G401 (cell line): ENCODE results near the gene BRWD1. TPM values are rescaled to one million over a fixed set of nuclear protein-coding genes. Genes with fewer than 3 reads are reported as not detected.

ENCODE experiments used
- DNase-seq: peaks from one replicate; pipeline ENCODE4 v3.0.0-alpha.2; 2015; ENCODE audit warnings: low spot score
- in situ Hi-C: cut with HindIII; loops from 2 replicates; pipeline ENCODE4 v1.10.0; 2016; ENCODE audit warnings: low sequenced_read_pairs, mixed read lengths
- total RNA-seq: library from RNA; depleted of rRNA; stranded (reverse); fragments of >200 nt; shearing (Covaris generic); gene quantifications from 2 replicates; pipeline ENCODE4 v1.2.3, GENCODE V29; 2014

Gene BRWD1
- total RNA-seq, 1 experiment from 2014 or later, result 30.2 TPM

DNA sequence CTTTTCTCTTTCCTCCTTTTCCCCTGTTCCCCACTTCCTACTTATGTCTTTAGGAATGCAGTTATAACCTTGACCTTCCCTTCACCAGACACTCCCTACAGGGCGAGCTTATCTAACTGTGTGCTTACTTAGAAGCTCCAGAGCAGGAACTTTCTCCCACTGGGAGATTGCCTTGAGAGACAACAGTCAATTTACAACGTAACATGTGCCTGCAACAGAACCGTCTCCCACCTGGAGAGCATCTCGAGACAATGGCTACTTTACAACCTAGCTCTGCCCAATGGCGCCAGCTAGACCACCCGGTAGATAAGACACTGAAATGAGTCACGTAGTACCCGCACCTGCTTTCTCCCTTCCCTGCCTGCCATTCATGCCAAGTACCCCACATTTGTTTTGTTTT is 18.7 kb upstream of the BRWD1 start:
- DNase-seq, result no peak
- in situ Hi-C loops, result no loop called here

DNA sequence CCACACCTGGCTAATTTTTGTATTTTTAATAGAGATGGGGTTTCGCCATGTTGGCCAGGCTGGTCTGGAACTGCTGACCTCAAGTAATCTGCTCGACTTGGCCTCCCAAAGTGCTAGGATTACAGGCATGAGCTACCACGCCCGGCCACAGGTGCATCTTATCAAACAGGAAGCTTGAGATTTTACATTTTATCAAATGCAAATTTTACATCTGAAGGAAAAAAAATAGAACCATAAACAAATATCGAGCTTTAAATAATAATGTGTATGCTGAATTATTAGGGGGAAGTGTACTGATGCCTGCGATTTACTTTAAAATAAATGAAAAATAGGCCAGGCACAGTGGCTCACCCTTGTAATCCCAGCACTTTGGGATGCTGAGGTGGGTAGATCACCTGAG is 16.6 kb upstream of the BRWD1 start:
- in situ Hi-C loops, result no loop called here
- no peak for DNase-seq

DNA sequence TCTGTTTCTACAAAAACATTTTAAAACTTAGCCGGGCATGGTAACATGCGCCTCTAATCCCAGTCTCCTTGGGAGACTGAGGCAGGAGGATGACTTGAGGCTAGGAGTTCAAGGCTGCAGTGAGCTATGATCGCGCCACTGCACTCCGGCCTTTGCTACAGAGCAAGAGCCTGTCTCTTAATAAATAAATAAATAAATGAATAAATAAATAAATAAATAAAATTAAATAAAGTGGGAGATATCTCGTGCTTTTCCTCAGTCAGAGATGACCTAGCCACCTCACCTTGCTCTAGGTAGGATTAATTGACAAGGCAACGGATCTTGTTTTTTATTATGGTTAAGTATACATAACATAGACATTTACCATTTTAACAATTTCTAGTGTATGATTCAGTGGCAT is 14.3 kb upstream of the BRWD1 start:
- DNase-seq, result no peak
- in situ Hi-C loops, result no loop called here

DNA sequence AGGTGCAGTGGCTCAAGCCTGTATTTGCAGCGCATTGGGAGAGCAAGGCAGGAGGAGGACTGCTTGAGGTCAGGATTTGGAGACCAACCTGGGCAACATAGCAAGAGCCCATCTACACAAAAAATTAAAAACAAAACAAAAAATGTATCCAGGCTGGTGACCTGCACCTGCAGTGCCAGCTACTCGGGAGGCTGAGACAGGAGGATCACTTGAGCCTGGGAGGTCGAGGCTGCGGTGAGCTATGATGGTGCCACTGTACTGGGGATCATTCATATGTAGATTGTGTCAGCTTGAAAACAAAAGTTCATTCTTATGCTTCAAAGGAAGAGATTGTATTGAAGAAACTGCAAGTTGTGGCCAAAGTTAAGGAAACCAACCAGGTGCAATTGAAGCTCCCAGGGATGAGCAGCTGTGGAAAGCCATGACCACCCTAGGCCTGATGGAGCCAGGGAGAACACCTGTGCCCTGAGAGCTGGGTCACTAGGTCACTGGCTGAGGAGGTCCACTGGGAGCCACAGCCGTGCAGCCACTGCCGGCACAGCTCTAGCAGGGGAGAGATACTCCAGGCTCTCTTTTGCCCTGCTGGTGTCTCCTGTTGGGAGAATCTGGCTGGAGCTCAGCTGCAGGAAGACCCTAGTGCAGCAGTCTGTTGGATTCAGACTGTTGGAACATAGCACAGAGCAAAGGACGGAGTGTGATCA is 13.3 kb upstream of the BRWD1 start:
- no peak for DNase-seq
- in situ Hi-C loops, result no loop called here

DNA sequence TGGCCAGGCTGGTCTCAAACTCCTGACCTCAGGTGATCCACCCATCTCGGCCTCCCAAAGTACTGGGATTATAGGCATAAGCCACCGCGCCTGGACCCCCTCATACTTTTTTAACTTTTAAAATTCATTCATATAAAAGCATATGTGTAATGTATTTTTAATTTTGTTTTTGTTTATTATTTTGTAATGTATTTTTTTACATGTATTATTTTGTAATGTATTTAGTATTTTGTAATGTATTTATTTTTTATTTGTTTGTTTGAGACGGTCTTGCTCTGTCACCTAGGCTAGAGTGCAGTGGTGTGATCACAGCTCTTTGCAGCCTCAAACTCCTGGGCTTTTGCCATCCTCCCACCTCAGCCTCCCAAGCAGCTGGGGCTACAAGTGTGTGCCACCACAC is 12.0 kb upstream of the BRWD1 start:
- in situ Hi-C loops, result no loop called here
- no peak for DNase-seq

DNA sequence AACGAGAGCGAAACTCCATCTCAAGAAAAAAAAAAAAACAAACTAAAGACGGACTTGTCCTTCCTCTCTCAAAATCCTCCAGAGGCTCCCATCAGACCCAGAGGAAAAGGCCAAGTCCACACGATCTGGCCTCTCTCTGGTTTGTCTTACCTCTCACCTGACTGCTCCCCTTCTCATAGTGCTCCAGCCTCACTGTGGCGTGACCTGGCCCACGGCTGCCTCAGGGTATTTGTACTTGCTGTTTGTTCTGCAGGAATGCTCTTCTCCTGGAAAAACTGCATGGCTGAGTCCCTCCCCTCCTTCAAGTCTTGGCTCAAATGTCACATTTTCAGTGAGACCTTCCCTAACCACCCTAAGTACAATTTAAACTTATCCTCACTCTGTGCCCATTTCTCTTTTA is 8.0 kb upstream of the BRWD1 start:
- in situ Hi-C loops, result no loop called here
- no peak for DNase-seq

DNA sequence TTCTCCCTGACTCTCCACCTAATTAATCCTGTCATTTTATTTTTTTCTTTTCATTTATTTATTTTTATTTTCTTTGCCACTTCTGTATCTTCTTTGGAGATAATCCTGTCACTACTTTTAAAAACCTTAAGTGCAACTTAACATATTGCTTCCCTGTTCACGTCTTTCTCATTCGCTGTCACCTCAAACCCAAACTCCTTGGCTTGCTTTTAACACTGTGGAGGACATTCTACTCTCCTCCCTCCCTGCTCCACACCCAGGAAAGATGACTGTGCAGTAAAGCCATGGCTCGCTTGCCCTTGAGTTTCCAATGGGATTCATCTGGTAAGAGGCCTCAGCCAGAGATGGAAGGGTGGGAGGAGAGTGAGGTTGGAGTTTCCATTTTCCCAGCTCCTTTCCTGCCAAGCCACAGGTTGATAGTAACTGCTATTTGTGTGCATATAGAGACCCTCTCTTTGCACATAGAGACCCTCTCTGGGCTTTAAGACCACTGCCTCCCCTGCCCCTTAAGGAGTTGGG is 6.4 kb upstream of the BRWD1 start:
- no peak for DNase-seq
- in situ Hi-C loops, result no loop called here

DNA sequence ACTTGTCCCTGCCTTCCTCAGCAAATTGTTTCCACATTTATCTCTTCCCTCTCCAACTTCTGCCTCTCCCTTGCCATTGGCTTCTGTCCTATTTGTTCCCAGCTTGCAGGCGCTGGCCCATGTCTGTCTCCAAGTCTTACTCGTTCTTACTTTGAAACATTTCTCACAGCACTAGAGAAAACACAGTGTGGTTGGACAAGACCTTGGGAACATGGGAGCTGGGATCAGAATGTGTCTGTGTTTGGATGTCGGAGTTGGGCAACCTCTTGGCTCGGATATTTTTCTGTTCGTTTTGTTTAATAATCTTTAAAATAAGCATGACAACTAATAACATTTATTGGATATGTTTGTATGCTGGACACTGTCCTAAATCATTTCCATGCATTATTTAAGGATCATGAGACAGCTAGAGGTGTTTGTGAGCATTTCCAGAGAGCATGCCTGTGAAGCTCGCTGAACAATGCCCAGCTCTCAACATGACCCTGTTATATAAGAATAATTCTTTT is 5.9 kb upstream of the BRWD1 start:
- in situ Hi-C loops, result no loop called here
- DNase-seq, result no peak

DNA sequence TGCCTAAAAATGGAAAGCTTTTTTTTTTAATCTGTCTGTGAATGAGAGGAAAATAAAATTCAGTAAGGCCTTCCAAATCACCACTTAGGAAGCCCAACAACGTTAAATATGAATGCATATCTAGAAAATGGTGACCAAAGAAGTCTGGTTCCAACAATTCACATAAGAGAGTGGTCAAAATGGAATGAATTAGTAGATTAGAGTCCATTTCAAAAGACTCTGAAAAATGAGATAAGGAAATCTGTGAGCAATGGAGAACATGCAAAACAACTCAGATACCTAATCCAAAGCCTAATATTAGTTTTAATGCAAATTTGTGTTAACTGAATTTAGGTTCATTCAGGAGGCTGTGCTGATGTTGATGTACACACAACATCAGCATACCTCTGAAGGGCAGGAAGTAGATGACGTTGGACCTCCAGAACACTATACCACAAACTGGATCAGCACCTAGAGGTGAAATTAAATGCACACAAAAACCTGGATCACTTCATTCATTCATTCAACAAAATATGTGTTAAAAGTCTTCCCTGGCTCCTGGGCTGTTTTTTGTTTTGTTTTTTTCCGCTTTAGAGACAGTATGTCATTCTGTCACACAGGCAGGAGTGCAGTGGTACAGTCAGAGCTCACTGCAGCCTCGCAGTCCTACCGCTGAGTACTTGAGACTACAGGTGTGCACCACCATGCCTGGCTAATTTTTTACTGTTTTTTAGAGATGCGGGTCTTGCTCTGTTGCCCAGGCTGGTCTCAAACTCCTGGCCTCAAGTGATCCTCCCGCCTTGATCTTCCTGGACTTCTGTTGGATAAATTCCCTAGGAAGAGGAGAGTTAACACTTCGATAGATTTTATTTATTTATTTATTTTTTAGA is 4.9 kb upstream of the BRWD1 start:
- in situ Hi-C loops, result no loop called here
- DNase-seq, result no peak

DNA sequence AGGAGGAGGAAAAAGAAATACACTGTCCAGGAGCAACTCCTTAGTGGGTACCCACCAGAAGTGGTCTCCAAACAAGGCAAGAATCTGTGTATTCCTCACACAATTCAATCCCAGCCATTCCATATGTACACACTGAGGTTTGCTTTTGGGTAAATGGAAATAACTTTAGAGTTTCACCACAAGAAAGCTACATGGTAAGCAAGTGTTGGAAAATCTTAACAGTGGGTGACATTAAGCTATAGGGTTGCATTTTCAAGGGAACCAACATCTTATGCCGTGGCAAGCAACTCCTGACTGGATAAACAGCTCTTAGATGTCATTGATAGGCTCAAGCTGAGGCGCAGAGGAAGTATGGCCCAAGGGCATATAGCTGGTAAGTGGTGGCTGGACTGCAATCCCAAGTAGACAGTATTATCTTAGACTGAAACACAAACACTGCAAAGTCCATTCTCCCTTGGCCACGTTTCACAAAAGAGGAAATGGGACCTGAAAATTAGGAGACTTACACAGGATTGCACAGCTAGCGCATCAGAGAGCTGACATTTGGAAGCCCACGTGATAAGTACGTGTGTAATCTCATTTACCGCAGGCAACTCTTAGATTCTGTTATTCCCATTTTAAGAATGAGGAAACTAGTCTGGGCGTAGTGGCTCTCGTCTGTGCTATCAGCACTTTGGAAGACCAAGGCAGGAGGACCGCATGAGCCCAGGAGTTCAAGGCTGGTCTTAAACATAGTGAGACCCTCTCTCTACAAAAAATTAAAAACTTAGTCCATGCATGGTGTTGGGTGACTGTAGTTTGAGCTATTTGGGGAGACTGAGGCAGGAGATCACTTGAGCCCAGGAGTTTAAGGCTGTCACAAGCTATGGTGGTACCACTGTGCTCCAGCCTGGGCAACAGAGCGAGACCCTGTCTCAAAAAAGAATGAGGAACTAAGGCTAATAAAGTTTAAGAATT is 4.0 kb upstream of the BRWD1 start:
- DNase-seq, result no peak
- in situ Hi-C loops, result no loop called here

DNA sequence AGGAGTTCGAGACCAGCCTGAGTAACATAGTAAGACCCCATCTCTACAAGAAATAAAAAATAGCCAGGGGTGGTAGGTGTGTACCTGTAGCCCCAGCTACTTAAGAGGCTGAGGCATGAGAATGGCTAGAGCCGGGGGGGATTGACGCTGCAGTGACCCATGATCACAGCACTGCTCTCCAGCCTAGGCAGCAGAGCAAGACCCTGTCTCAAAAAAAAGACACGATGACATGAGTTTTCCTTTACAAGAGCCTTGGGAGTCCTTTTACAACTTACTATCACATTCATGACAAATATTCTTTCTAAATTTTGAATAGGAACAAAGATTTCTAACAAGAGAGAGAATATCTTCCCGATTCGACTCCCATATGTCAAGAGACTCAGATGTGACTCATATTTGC is 3.3 kb upstream of the BRWD1 start:
- DNase-seq, result no peak
- in situ Hi-C loops, result no loop called here

DNA sequence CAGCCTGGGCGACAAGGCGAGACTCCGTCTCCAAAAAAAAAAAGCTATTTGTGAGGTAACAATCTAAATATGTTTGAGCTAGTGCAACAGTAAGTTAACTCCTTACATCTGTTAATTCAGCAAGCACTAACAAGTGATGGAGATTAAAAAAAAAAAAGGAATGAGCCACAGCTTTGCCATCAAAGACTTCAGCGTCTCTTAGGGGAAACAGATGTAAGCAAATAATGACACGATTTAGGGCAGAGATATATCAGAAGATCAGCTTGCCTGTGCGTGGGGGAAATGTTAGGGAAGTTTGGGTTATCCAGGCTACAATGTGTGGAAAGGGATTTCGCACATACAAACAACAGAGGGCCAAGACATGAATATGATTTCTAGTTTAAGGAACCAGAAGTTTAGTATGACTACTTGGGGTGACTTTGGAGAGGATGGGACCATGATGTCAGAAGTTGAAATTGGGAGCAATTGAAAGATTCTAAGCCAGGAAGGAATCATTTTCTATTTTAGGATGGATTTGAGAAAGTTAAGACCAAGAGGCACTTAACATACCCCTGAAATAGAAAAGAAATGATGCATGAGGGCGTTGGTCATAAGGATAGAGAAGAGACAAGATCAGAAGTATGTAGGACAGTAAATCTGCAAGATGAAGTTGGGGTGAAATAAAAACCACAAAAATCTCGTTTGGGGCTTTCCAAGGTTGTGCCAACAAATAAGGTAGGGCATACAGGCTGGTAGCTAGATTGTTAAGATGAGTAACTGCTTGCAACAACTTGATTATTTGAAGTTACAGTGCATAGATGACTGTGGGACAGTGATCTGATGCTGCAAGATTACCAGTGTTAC is 2.4 kb upstream of the BRWD1 start:
- in situ Hi-C loops, result no loop called here
- no peak for DNase-seq

DNA sequence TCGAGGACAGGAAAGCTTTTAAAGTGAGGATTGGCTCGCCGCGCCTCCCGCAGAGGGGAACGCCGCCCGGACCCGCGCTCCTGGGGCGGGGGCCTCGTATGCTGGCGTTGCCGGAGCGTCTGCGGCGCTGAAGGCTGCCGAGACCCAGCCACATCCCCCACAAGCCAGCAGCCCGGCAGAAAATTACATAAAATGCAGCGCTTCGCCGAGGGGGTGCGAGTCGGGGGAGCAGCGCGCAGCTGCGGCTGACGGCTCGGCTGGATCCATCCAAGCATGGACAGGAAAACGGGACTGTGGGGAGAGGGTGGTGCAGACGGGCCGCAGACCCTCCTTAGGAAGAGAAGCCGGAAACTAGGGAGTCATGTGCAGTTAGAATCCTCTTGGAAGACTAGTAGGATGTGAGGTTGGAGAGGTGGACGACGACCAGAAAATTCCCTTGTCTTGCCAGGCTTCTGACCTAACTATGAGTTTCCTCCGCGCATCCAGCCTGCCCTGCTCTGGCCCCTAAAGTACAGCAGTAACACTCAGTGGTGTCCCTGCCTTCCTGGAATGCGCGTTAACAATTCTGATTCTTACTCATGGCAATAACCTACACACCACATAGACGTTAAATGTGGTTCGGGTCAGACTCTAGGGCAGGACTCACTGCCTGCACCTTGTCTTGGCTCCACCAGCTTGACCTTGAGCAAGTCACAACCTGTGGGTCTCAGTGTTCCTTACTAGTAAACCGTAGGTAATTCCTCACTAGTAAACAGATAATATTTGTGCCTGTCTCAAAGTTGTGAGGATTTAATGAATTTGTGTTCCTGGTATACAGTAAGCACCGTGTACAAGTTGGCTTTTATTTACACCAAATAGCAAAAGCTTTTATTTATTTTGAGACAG is 953 bp upstream of the BRWD1 start:
- peak; percentile 75 for DNase-seq
- in situ Hi-C loops, result no loop called here

DNA sequence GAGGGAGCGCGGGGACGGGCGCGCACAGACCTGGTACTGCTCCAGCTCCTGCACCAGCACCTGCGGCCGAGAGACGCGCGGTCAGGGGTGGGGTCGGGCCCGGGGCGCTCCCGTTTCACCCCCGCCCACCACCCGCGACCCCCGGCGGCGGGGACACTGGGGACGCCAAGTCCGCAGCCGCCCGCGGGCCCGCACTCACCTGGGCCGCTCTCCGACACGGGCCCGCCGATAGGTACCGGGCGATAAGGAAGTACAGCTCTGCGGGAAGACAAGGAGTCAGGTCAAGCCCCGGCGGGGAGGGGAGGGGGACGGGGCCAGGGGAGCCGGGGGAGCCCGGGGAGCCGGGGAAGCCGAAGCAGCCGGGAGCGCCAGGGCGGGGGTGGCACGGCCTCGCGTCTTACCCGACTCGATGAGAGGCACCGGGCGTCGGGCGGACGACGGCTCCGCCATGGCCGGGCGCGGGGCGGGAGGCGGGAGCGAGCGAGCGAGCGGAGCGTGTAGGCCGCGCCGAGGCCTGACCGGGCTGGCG is 326 bp downstream of the BRWD1 start:
- DNase-seq, result peak; percentile 68
- in situ Hi-C loops, result no loop called here

DNA sequence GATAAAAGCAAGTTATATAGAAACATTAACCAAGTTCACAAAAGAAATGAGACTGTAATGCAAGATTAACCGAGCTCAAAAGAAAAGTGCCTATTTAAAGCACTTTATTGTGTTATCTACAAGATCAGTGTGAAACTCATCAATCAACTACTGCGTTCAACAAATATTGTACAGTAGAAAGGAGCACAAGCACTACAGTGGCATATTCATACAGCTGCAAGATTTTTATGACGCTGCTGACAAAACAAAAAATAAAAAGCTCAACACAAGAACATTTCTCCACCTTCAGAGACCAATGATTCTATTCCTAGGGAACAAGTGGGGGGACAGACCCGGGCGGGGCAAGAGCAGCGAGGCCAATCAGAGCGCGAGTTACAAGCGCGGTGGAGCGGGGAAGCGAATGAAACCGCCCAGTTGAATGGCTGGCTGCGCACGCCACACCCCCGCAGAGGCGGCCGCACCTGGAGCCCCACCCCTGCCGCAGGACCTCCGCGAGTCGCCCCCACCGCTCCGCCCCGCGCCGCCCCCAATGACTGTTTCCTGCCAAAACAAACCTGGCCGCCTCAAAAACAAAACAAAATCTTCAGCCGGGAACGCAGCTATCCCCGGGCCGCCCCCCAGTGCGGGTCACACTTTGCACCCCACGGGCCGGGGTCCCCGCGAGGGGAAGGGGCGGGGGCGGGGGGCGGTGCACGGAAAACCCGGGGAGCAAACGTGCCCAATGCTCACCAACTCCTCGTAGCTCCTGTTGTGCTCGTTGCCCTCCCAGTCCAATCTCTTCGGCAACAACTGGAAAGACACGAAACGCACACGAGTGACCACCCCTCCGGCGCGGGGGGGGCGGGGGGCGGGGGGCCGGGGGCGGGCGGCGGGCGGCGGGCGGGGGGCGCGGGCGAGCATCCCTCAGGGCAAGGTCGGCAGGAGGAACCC is 1.1 kb downstream of the BRWD1 start:
- in situ Hi-C loops, result no loop called here
- DNase-seq, result peak; percentile 97

DNA sequence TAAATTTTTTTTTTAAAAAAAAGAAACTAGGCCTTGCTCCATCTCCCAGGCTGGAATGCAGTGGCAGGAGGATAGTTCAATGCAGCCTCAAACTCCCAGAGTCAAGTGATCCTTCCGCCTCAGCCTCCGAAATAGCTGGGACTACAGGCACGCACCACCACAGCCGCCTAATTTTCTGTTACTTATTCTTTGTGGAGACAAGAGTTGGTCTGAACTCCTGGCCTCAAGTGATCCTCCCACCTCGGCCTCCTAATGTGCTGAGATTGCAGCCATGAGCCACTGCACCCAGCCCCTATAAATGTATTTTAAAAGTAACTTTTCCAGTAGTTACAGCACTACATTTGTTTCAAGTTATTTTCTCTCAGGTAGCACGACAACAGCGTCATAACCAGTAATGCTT is 2.3 kb downstream of the BRWD1 start:
- in situ Hi-C loops, result no loop called here

More for the DNA sequence above, 2.3 kb downstream of the BRWD1 start:
- no peak for DNase-seq
